ENCODE results near the gene ITGB4.

ITGB4 gene
- 0.19 to 0.91 (median 0.52) reads per million in 4 experiments for total RNA-seq

DNA sequence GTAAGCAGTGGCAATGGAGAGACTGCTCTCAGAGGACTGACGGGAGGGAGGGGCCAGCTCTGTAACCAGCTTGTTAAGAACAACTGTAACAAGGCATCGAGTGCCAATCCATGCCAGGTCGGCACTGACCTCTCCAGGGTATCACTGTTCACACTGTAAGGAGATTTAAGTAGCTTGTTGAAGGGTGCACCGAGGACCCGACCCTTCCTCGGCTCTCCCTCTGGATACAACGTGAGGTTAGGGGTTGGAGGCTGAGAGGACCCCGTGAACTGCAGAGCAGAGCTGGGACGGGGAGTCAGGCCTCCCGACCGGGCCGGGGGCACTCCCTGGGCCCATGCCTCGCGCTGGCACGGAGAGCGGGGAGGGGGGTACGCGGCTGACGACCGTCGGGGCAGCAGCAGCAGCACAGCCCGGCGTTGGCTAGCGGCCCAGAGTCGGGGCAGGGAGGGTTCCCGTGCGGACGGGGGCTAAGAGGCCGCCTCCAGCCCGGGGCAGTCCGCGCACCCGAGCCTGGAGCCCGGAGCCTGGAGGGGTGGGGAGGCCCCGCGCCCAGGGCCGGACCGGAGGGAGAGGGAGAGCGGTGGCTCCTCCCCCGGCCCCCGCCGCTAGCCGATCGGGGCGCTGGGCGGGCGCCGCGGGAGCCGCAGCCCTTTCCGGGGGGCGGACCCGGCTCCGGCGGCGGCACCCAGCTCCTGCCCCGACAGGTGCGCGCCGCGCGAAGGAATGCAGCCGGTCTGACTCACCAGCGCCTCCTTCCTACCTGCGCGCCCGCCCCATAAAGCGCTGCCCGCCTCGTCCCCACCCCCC, at the start of gene ITGB4:
Gene ITGB4 (plus strand): TSS at position 804 of the 807 bp plus-strand sequence. CDS start 3,245 bp downstream, outside the sequence.
- peak; percentile 44 for DNase-seq

DNA sequence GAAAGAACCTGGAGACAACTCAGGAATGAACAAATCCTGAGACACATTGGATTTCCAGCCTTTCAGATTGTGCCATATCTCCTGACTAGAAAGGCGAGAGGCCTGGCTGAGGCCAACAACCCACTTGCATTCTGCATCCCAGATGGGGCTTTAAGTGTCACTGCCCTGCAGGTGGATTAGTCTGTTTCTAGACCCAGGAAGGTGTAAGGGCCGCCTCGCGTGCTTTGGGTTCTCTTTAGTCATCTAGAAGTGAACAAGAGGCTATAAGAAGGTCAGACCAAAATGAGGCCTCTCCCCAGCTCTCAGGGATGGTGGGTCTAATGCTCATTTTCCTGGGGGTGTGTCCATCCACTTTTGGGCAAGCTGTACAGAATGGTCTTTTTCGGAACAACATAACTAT, 49.2 kb upstream of the ITGB4 start:
- DNase-seq: no peak

DNA sequence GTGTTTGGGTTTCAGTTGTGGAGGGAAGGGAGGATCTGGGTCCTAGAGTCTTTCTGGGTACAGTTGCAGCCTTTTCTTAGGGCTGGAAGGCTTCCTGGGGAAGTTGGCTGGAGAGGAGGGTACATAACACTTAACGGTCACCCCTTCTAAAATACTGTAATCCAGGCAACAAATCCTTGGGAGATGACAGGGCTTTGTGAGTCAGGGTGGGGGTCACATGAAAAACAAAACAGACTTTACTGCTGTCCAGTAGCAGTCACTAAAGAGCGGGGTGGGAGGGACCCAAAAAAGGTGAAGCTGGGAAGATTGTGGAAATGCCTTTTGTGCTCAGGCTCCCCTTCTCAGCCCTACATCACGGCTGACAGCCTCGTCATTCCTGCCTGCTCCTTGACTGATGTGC, 47.8 kb upstream of the ITGB4 start:
- DNase-seq: no peak

DNA sequence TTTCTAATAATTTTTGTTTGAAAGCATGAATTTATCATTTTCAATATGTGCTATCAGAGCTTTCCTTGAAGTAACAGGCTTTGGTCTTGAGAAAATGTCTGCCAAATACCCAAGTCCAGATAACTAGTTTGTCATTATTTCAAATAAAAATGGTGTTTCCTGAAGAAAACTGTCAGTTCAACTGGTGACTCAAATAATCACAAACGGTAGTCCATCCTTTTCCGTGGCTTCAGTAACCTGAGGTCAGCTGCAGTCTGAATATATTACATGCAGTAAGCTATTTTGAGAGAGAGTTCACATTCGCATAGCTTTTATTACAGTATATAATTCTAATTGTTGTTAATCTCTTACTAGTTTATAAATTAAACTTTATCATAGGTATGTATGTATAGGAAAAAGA, 44.8 kb upstream of the ITGB4 start:
- DNase-seq: no peak

DNA sequence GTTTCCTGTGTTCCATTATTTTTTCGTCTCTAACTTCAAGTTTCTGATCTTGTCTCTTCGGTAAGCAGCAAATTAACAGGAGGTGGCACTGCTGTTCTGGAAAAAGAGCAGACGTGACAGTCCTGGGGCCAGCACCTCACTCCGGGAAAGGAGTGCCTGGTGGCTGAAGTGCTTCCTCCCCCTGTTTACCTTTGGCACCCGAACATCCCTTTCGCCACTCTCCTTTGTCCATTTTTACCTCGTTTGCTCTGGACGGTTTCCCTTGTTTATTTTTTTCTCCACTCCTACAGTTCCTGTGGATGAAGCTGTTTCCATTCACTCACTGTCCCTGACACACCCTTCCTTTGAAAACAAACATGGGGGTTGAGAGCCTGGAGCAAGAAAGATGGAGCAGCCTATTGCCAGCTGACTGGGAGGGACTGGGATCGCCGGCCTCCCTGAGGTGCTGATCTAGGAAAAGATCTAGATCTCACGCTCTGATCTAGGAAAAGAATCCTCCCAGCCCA, 41.5 kb upstream of the ITGB4 start:
- no peak for DNase-seq

DNA sequence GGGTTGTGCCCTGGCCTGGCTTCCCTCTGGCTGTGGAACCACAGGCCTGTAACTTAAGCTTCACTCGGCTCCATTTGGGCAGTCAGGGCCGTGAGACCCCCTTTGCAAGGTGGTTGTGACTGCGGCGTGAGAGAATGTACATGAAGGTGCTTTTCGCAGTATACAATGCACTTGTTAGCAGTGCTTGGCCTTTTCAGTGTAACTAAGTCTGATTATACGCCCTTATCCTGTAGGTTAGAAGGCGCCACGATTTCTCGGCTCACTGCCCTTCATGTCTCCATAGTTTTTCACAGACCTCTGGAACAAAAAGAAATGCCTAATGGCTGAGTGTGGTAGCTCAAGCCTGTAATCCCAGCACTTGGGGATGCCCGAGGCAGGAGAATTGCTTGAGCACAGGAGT, 40.8 kb upstream of the ITGB4 start:
- no peak for DNase-seq

DNA sequence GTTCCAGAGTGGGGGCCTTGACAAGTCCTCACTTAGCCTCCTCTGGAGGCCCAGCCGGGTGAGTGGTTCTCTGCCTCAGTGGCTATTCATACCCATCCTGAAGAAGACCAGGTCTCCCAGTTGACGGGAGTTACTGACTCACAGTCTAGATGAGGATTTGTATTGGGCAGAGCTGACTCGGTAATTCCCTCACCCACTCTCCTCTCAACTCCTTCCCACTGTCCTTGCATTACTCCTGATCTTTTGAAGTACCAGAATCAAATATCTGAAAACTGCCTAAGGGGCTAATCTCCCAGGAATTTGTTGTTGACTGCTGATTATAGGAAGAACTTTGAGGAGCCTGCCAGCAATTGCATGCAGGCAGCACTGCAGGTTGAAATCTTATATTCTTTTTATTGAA, 40.0 kb upstream of the ITGB4 start:
- DNase-seq: no peak

DNA sequence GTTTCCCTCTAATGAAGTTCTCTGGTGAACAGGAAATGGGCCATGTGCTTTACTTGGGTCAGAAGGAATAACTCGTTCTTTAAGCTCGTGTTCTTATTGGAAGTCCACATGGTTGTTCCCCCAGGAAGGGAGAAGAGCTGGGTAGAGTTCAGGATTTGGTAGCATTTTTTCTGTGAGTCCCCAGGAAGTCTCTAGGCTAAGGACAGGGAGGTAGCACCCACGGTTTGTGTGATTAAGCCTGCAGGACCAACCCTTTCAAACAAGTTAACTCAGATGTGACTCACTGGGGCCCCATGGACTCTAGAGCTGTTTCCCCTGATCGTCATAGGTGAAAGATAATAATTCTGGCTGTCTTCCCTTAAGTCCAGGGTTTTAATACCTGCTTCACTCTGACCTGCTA, 37.7 kb upstream of the ITGB4 start:
- no peak for DNase-seq

DNA sequence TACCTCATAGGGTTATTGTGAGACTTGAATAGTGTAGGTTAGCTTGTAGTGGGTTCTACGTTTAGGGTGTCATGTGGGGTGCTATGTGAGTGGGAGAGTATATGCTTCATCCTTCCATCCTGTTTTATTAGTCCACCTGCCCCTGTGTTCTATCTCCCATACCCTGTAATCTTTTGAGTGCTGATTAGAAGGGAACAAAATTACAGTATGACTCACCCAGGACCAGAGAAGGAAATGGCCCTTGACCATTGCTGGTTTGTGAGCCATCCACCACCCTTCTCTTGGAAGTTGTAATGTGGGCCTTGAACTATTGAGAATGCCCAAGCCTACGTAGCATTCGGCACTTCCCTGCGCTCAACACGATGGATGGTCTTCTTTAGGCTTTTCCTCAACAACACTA, 37.0 kb upstream of the ITGB4 start:
- DNase-seq: no peak

DNA sequence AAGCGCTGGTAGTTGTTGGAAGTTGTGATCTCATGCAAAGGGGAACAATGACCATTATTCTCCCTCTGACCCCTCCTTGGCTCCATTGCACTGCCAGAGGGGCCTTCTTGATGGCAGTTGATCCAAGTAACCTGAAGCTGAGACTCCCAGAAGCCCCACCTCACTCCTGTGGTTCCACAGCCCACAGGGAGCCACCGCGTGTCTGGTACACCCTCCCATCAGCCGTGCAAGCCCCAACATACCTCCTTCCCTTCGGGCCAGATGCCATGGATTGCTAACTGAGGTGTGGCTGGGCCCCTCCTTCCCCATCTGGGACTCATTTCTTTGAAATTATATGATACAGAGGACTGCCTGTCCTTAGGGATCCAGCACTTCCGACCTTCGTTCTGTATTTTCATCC, 36.3 kb upstream of the ITGB4 start:
- DNase-seq: no peak

DNA sequence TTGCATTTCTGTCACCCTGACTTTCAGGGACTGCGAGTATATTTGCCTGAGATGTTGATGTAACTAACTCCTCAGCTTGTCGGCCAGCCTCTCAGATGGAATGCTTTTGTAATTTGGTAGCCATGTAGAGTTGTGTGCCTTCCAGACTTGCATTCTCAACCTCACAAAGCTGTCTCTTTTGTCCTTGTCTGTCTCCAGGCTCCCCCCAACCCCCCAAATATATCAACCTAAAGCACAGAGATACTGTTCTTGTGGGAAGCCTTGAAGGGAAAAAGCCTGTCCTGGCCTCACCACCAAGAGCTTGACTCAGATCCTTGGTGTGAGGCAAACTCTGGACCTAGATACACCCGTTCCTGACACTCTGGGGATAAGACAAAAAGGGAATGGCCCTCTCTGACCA, 35.8 kb upstream of the ITGB4 start:
- no peak for DNase-seq

DNA sequence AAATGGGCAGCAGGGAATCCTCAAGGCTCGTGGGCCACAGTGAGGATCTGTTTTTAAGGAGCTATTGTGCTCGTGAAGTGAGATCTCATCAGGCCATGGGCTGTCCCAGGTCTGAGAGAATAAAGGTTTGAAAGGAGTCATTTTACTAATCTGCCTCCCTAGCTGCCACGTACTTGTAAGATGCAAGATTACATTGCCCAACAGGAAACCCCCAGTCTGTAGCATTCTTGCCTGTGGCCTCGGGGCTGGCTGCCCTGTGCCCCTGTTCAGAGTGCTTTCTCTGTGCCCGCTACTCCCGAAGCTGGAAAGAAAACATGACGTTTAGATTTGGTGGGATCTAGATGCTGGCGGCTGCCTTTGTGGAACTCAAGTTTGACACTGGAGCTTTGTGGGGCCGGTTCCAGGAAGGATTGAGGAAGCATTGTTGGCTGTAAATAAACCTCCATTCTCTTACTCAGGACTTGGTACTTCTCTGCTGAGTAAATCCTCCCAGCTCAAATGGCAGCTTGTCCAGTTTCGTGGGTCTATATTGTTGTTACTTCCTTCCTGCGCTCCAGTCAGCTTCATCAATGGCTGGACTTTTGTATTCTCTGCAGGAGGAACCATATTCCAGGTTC, 32.9 kb upstream of the ITGB4 start:
- DNase-seq: no peak

DNA sequence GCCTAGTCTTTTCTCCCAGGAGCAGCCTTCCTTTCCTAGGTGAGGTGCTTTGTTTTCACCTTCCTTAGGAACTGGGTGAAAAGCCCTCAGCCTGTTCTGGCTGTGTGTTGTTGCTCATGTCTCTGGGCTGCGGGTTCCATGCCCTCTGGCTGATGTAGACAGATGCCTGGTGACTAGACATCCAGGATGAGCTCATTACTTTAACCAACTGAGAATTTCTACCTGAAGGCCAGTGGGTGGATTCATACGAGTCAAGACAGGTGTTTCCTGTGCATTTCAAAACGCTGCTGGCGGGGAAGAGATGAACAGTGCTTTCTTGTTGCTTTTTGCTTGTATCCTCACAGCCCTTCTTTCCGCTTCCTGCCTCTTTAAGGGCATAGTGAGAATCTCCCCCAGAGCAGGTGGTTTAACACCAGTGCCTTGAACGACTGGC, 31.8 kb upstream of the ITGB4 start:
- no peak for DNase-seq

DNA sequence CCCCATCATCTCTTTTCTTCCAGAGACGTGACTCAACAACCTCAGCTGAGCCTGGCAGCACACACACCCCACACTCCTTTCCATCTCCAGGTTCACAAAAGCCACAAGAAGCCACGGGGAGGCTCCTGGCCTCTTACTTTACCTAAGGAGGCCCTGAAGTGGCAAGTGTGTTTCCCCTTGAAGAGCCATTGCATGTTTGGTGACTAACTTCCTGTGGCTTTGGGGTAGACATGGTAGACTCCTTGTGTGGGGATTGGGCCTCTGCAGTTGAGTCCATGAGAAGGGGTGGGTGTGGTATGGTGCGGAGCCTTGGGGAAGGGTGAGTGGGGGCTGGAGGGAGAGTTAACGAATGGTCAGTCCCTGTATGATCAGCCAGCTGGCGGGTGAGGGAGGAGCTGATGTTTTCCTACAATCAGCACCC, 29.9 kb upstream of the ITGB4 start:
- DNase-seq: no peak

DNA sequence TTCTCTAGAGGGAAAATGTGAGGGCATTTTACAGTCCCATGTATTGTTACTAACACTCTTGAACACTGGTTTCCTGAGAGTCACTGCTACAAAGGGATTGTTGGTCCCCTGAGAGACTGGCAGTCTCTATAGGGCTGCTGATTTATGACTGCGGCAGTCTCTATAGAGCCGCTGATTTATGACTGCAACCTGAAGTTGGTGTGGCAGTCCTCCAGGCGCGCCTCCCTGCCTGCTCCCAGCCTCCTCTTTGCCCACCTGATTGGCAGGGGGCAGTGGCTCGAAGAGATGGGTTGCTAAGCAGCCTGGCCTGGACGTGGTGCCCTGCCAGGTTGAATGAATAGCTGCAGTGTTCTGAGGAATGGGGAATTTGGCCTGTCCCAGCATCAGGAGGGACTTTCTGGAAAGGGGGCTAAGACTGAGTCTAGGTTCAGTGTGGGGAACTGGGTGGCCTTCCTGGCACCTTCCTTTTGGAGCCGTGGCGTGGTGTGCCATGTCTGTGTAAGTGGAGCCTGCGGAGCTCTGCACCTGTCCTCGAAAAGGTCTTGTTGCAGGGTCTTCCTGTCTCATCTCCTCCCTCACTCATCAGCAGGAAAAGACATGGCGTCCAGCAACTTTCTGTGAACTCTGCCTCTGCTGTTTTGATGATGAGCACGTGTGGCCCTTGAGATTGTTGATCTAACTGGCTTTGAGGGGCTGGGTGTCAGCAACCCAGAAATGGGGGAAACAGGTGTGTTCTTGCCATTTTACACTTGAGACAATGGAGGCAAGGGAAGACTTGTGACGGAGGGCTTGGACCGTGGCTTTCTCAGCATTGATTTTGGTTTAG, 29.2 kb upstream of the ITGB4 start:
- DNase-seq: no peak

DNA sequence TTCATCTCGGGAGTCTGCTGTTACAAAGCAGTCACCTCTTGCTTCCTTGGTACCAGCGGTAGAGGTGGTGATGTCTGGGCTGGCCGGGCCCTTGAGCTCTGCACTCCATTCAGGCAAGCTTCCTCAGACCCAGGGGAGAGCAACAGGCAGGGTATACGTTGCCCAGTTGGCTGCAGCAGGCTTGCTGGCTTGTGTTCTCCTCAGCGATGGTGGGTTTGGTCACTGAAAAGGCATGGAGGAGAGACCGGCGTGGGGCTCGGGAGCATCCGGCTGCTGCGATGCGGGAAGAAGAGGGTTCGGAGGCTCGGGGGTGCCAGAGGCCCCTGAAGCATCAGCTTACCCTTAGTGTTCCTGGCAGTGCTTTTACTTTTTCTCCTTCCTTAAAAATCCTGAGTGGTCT, 28.3 kb upstream of the ITGB4 start:
- DNase-seq: no peak

DNA sequence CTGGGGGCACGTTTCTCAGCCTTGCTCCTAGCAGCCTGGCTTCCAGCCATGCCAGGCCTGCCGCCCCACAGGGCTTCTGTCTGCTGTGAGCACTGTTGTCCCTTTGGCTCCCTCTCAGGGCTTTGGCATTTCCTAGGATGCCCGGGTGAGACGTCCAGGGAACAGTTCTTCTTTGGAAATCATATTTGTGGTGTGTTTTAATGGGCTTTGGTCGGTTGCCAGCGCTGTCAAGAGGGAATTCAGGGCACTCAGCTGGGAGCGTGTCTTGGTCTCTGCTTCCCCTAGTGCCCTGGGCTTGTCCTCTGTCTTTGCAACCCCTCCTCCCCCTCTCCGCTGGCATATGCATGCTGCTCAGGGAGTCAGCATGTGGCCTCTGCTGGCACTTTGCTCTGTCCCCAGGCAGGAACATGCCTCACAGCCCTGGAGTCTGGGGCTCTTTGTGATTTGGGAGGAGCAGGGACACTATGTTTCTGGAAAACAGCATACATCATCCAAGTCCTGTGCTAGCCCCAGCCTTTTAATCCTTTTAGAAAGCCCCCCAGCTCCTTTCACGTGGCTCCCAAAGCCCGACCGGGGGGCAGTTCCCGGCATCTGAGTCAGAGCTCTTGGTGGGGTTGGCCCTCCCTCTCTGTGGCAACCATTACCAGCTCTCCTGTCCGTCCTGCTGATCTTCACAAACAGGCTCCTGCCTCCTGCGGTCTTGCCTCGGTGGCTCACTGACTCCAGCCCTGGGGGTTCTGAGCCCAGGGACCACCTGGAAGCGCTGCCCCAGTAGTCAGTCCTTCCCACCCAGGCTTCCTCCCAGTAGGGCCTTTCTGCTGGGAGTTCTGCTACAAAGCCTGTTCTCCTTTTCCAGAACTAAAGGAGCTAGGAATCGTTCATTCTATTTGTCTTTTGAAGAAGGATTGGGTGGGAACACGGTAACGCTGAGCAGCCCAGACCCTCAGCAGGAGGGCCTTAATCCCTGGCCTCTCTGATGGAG, 27.5 kb upstream of the ITGB4 start:
- DNase-seq: no peak

DNA sequence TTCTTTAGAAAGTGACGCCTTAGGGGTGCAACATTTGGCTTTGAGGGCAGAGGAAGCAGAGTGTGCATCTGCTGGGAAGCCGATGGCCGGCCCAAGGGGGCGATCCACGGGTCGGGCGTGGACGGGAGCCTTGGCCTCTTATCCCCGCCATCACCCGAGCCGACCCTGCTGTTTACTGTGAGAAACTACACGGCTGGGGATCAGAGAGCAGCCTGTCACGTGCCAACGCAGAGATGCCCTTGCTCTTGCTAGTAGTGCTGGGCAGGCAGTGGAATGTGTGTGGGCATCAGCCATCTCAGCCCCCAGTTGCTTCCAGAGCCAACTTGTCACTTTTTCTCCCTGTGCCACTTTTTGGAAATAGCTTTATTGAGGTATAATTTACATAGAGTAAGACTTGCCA, 26.7 kb upstream of the ITGB4 start:
- DNase-seq: no peak

DNA sequence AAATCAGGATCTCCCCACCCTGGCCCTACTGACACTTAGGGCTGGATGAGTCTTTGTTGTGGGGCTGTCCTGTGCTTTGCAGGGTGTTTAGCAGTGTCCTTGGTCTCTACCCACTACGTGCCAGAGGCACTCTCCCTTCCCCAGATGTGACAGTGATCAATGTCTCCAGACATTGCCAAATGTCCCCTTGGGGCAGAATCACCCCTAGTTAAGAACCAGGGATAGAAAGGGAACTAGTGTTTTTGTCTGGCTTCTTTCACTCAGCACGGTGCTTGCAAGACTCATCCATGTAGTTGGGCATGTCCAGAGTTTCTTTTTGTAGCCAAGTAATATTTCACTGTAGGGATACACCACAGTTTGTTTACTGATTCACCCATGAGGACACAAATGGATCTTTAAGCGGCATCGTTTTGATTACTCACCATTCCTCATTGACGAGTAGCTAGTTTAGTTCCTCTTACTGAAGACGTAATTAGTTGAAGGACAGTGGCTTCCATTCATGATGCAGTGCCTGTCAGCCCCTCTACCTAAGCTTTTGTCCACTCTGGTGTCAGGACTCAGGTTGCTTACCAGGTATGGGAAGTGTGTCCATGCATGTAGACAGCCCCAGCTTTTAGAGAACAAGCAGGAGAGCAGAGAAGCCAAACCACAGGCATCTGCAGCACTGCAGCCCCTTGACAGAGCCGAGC, 26.0 kb upstream of the ITGB4 start:
- DNase-seq: no peak

DNA sequence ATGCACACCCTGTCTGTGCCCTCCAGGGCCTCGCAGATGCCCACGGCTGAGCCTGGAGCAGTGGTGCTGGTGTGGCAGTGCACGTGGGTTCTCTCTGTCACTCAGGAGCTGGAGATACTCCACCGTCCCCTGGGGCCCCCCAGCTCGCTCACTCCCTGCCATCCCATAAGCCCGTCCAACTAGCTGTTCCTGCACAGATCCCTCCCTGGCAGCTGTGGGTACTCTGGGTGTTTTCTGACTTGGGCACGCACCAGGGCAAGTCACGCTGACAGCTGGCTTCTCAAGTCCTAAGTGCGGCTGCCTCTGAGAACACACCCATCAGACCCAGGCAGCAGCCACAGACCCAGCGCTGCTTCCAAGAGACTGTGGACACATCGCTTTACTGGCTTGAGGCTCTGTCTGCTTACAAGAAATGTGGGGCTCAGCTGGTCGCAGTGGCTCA, 25.4 kb upstream of the ITGB4 start:
- DNase-seq: no peak

DNA sequence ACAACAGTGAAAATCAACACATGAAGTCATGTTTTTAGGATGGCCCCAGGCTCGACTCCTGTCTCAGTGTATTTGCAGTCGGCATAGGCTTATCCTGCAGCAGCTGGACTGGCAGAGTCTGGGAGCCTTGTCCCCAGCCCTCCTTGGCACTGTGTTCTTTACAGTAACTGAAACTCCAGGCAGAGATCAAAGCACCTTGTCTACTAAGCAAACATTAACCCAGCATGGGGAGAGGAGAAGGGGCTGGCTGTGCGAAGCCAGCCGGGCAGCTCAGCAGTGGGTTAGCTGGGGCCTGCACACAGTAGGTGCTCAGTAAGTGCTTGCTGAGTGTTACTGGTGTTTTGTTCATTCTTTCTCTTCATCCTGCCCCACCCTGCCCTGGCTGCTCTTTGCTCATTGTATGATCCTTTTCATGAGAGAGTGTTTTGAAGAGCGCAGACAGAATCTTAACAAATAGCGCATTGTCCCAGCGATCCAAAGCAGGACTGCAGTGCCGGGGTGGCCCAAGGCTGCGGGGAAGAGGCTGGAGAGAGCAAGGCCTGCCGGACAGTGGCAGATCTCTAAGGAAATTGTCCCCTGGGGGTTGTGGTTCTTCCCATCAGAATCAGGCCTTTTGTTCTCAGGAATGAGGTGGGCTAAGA, 23.5 kb upstream of the ITGB4 start:
- no peak for DNase-seq

All from effector CD8-positive, alpha-beta T cell (primary cell).